ENCODE data around the gene DIAPH2.

DIAPH2 gene

GRCh38 chrX:97065973-97066372, 381.3 kb downstream of the DIAPH2 start:
- DNase-seq = no peak

- no peak for DNase-seq
Observed at GRCh38 chrX:97066381-97066780, 381.7 kb downstream of the DIAPH2 start.

GRCh38 chrX:97070346-97070745, 385.7 kb downstream of the DIAPH2 start:
- no peak for DNase-seq

- DNase-seq = no peak
Observed at GRCh38 chrX:97074400-97074799, 389.8 kb downstream of the DIAPH2 start.

GRCh38 chrX:97089116-97089515, 404.5 kb downstream of the DIAPH2 start:
- DNase-seq = no peak

- no peak for DNase-seq
Observed at GRCh38 chrX:97096385-97096784, 411.7 kb downstream of the DIAPH2 start.

- no peak for DNase-seq
Observed at GRCh38 chrX:97102938-97103337, 418.3 kb downstream of the DIAPH2 start.

- DNase-seq = no peak
Observed at GRCh38 chrX:97109730-97110129, 425.1 kb downstream of the DIAPH2 start.

GRCh38 chrX:97117572-97117971, 432.9 kb downstream of the DIAPH2 start:
- peak; percentile 57 for DNase-seq

GRCh38 chrX:97119474-97120109, 434.9 kb downstream of the DIAPH2 start:
- DNase-seq = no peak

GRCh38 chrX:97123001-97123400, 438.4 kb downstream of the DIAPH2 start:
- DNase-seq = no peak

- DNase-seq = no peak
Observed at GRCh38 chrX:97126020-97126419, 441.4 kb downstream of the DIAPH2 start.

- no peak for DNase-seq
Observed at GRCh38 chrX:97132664-97133415, 448.2 kb downstream of the DIAPH2 start.

- no peak for DNase-seq
Observed at GRCh38 chrX:97145934-97146333, 461.3 kb downstream of the DIAPH2 start.

- DNase-seq = no peak
Observed at GRCh38 chrX:97155816-97156215, 471.2 kb downstream of the DIAPH2 start.

GRCh38 chrX:97158269-97158668, 473.6 kb downstream of the DIAPH2 start:
- peak; percentile 69 for DNase-seq

- DNase-seq = no peak
Observed at GRCh38 chrX:97159916-97160800, 475.5 kb downstream of the DIAPH2 start.

GRCh38 chrX:97167333-97167732, 482.7 kb downstream of the DIAPH2 start:
- DNase-seq = no peak

GRCh38 chrX:97168646-97169045, 484.0 kb downstream of the DIAPH2 start:
- no peak for DNase-seq

GRCh38 chrX:97175147-97175546, 490.5 kb downstream of the DIAPH2 start:
- no peak for DNase-seq

GRCh38 chrX:97189668-97190067, 505.0 kb downstream of the DIAPH2 start:
- DNase-seq = no peak

- no peak for DNase-seq
Observed at GRCh38 chrX:97199501-97199900, 514.9 kb downstream of the DIAPH2 start.

GRCh38 chrX:97200454-97200853, 515.8 kb downstream of the DIAPH2 start:
- no peak for DNase-seq

GRCh38 chrX:97210501-97210900, 525.9 kb downstream of the DIAPH2 start:
- DNase-seq = no peak

Data from NCI-H1105 treated with DMSO at 0.1 percent for 48 hours (cell line).